LNCAP (cell line): Measurements from ENCODE around the gene FBXO17.

ENCODE experiments used
- CTCF ChIP-seq: fragments of 450-650 bp; IDR thresholded peaks from 2 replicates; pipeline ENCODE4 v1.5.1; 2017; ENCODE audit warnings: mild to moderate bottlenecking

Gene FBXO17

GRCh38 chr19:38904581-38905539, 70.7 kb downstream of the FBXO17 start:
- no peak for TF ChIP-seq CTCF

- TF ChIP-seq CTCF: no peak
These were observed 73.9 kb downstream of the FBXO17 start for GRCh38 chr19:38901683-38902082.

GRCh38 chr19:38900743-38901190, 74.8 kb downstream of the FBXO17 start:
- no peak for TF ChIP-seq CTCF

- no peak for TF ChIP-seq CTCF
These were observed 75.3 kb downstream of the FBXO17 start for GRCh38 chr19:38900202-38900629.

GRCh38 chr19:38899447-38900201, 75.9 kb downstream of the FBXO17 start, which contains the start of the genes NFKBIB and SIRT2:
Gene NFKBIB (plus strand): TSS chr19:38899969. CDS start chr19:38900033, 64 bp downstream.
Gene SIRT2 (minus strand): TSS chr19:38899618. CDS start chr19:38899521, 97 bp downstream.
- no peak for TF ChIP-seq CTCF

- TF ChIP-seq CTCF: no peak
These were observed 76.6 kb downstream of the FBXO17 start for GRCh38 chr19:38898788-38899446.

- TF ChIP-seq CTCF: no peak
These were observed 80.6 kb downstream of the FBXO17 start for GRCh38 chr19:38894968-38895367.
